Testis (tissue), 5 donors: ENCODE results near the gene CGB8. TPM values are rescaled to one million over a fixed set of nuclear protein-coding genes. Genes with fewer than 3 reads are reported as not detected.
"Not testable (repeated sequence)": the region's sequence is repeated elsewhere in the genome, so short reads cannot be mapped to it uniquely, and the experiment has no call there.

Experiments used
- DNase-seq: peaks from one replicate; pipeline ENCODE4 v3.0.0-alpha.2; 2019
- H3K27ac ChIP-seq, 2 donors: fragments of 200-600 bp; sonication (generic); one replicate each; pipeline ENCODE4 v1.5.1; 2019
- H3K27me3 ChIP-seq: fragments of 200-600 bp; sonication (generic); one replicate; pipeline ENCODE4 v1.5.1; 2019
- H3K36me3 ChIP-seq: fragments of 200-600 bp; sonication (generic); one replicate; pipeline ENCODE4 v1.5.1; 2017; ENCODE audit warnings: low read depth; ENCODE audit errors: missing control alignments
- H3K4me1 ChIP-seq: fragments of 200-600 bp; sonication (generic); one replicate; pipeline ENCODE4 v1.5.1; 2019
- H3K4me3 ChIP-seq, 2 donors: fragments of 200-600 bp; sonication (generic); one replicate each; pipeline ENCODE4 v1.5.1; 2017 to 2019
- H3K9me3 ChIP-seq: fragments of 200-600 bp; sonication (generic); one replicate; pipeline ENCODE4 v1.5.1; 2017
- POLR2A ChIP-seq: fragments of 450-650 bp; IDR thresholded peaks from one replicate; pipeline ENCODE4 v1.6.1; 2017; ENCODE audit warnings: antibody characterized with exemption, mild to moderate bottlenecking, moderate library complexity
- WGBS, 2 donors: methylation state at CpG; one replicate each; pipeline ENCODE4 v1.1.5; 2018; 5-methylcytosine and 5-hydroxymethylcytosine counted together
- intact Hi-C: fragments of 100-400 bp; cut with DNase I; formaldehyde crosslinking; loops from one replicate; pipeline ENCODE4 v1.15.1; 2023; ENCODE audit warnings: low total_unique reads
- long read RNA-seq, 2 donors: transcript quantifications; one replicate each; lab custom pipeline, GENCODE V29; 2026
- polyA plus RNA-seq: library from polyadenylated mRNA; stranded (reverse); fragments of 350-450 nt; fragmentation: Illumina TruSeq; extraction: RNeasy Lipid Tissue Mini Kit (QIAGEN cat#74804); gene quantifications from one replicate; pipeline ENCODE4 v1.2.3, GENCODE V29; 2014; ENCODE audit warnings: low read depth, low replicate concordance; ENCODE audit not compliant: insufficient read depth
- total RNA-seq, 2 donors: library from RNA; depleted of rRNA; stranded (reverse); fragments of >200 nt; gene quantifications; one replicate each; pipeline ENCODE4 v1.2.3, GENCODE V29; 2016
- TF ChIP-seq, protein P1 (sequence below), 3 experiments: fragments of 450-650 bp in 2 of 3; fragments of 200-600 bp in 1 of 3; sonication (generic) in 1 of 3; IDR thresholded peaks; one replicate each; pipeline ENCODE4 v1.5.1; 2016 to 2019; ENCODE audit warnings: antibody characterized with exemption in 3 of 3, mild to moderate bottlenecking in 2 of 3, moderate library complexity in 1 of 3

CGB8 gene
- total RNA-seq (under 1 TPM in 1 of 2 donors, not detected in 1; 0.43 TPM), polyA plus RNA-seq (not detected)
- long read RNA-seq, donor 1: 0 reads
- long read RNA-seq, donor 2: 0 reads

DNA sequence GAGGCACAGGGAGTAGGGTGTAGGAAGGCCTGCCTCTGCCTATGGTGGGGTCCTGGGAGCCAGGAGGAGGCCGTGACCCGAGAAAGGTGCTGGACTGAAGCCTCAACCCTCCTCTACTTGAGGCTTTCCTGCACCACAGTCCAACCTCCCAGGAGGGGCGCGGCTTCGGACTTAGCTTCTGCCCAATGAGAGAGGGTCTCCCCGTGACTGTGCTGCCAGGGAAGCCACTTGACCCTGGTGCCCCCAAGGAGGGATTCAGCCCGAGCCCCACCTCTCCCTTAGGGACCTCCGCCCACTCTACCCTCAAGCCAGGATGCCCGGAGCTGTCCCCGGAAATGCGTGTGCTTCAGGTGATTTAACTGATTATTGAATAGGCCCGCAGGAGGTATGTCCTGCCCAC, at the start of gene CGB8:
Gene CGB8, minus strand, starts transcription at position 101 of the 400 bp plus-strand sequence. CDS start 372 bp downstream, outside the sequence.
- H3K36me3 ChIP-seq, H3K27ac ChIP-seq, H3K27me3 ChIP-seq, H3K4me1 ChIP-seq, H3K4me3 ChIP-seq, H3K9me3 ChIP-seq, intact Hi-C loops, DNase-seq: not testable (repeated sequence)
- WGBS, 2 donors: 80 to 90% methylated on average over 1 to 10 of the region's 12 CpGs

DNA sequence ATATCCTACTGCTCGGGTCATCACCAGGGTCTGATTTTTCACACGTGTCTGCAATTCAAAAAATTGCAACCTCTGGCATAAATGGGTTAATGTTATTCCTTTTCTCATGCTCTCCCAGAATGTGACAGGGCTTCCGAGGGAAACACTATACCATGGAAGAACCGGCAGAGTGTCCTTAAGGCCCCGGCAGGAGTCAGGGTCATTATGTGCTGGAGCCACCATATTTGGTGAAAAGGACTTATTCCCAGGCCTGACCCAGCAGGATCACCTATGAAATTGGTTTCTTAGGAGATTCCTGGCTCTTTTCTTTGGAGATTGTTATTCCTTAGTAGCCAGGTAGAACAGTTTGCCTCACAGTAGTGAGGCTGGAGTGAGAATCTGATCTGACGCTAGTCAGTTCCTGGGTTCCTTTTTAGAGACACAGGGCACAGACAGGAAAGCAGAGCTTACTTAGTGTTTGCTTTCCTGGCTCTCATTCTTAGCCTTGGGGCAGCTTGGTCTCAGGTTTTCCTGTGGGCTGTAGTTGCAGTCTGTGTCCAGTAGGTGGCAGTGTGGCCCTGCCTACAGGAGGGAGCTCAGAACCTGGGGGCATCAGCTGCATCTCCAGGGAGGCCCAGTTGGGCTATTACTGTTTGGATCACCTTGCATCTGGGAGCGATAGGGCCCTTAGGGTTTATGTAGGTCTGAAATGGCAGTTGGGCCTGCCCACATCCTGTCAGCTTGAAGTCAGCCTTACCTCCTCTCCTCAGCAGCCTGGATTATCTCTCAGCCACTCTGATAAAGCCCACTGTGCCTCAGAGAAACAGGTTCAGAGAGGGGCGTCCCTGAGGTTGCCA, 48.8 kb upstream of the CGB8 start:
- no peaks in the 10 kb centered on the region for H3K9me3 ChIP-seq
- intact Hi-C loops: loop anchor here (10.0 kb wide), 2 partner anchors 47 to 117 kb away; no protein-coding TSS in a partner anchor
- WGBS, 2 donors: 46 to 58% methylated on average over 8 of the region's 8 CpGs
- H3K36me3 ChIP-seq: no peaks in the 10 kb centered on the region
- peak; percentile 76 for DNase-seq
- TF ChIP-seq, protein P1, sequence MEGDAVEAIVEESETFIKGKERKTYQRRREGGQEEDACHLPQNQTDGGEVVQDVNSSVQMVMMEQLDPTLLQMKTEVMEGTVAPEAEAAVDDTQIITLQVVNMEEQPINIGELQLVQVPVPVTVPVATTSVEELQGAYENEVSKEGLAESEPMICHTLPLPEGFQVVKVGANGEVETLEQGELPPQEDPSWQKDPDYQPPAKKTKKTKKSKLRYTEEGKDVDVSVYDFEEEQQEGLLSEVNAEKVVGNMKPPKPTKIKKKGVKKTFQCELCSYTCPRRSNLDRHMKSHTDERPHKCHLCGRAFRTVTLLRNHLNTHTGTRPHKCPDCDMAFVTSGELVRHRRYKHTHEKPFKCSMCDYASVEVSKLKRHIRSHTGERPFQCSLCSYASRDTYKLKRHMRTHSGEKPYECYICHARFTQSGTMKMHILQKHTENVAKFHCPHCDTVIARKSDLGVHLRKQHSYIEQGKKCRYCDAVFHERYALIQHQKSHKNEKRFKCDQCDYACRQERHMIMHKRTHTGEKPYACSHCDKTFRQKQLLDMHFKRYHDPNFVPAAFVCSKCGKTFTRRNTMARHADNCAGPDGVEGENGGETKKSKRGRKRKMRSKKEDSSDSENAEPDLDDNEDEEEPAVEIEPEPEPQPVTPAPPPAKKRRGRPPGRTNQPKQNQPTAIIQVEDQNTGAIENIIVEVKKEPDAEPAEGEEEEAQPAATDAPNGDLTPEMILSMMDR (IDR thresholded peaks at IDR 0.05): peak; percentile 93 to 99 (median 93)
- TF ChIP-seq POLR2A: no peak
- H3K4me3 ChIP-seq: no peak overlapping the region
- H3K27ac ChIP-seq: no peak overlapping the region
- H3K27me3 ChIP-seq: no peaks in the 10 kb centered on the region
- H3K4me1 ChIP-seq: peaks cover 18% of the 10 kb centered on the region

DNA sequence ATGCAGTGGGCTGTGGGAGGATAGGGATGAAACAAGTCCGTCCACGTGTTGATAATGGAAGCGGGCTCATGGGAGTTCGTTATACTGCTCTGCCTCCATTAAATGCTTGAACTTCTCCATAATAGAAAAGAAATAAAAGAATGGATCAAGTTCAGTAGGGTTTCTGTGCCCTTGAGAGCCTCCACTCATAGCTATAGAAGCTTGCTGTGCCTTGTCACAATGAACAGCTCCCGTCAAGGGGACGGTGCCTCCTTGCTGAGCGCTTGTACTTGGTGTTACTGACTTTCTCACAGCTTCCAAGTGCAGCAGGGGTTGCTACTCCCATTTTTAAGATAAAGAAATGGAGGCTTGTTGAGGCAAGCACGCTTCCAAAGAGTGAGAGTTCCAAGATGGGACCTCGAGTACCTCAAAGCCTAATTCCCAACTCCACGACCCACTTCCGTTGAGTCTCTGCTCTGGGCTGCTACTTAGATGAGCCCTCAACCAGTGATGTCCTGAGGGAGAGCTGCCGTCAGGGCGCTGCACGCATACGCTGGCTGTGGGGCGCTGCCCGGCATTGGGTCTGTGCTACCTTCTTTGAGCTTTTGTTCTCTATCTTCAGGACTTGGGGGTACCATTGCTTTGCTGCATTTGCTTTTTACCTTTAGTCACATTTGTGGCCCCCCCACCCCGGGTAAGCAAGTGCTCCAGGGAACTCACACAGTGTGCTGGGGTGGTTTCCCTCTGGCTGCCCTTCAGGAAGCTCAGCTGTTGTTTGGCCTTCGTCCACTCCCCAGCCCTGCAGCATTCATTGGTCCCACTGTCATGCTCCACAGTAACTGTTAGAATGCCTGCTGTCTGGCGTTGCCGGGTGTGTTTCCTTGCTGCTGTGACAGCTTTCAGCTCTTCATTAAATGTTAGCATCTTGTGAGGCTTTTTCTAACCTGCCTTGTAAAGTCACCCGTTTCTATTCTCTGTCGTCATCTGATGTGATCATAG, 45.9 kb upstream of the CGB8 start:
- peaks cover 16% of the 10 kb centered on the region for H3K4me1 ChIP-seq
- no peak overlapping the region for H3K4me3 ChIP-seq
- intact Hi-C loops: loop anchor here (10.0 kb wide), 2 partner anchors 50 to 120 kb away; no protein-coding TSS in a partner anchor
- H3K27ac ChIP-seq: no peak overlapping the region
- no peaks in the 10 kb centered on the region for H3K36me3 ChIP-seq
- no peaks in the 10 kb centered on the region for H3K9me3 ChIP-seq
- TF ChIP-seq, protein P1 (IDR thresholded peaks at IDR 0.05): no peak
- no peak for TF ChIP-seq POLR2A
- 45 to 56% methylated on average over 23 of the region's 23 CpGs for WGBS, 2 donors
- peak; percentile 73 for DNase-seq
- no peaks in the 10 kb centered on the region for H3K27me3 ChIP-seq

DNA sequence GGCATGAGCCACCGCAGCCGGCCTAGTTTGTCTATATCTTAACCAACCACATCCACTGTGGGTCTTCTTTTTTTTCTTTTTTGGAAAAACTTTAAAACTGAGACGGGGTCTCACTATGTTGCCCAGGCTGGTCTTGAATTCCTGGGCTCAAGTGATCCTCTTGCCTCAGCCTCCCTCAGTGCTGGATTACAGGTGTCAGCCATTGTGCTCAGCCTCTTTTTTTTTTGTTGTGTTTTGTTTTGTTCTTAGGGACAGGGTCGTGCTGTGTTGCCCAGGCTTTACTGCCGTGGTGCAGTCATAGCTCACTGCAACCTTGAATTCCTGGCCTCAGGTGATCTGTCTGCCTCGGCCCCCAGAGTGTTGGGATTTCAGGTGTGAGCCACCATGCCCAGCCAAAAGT, 43.8 kb upstream of the CGB8 start:
- no peaks in the 10 kb centered on the region for H3K36me3 ChIP-seq

More for the DNA sequence above, 43.8 kb upstream of the CGB8 start:
- Histone ChIP-seq H3K9me3 (no peaks in the 10 kb centered on the region), H3K27me3 (no peaks in the 10 kb centered on the region), H3K4me3 (no peak overlapping the region), H3K27ac (no peak overlapping the region), H3K4me1 (peaks cover 16% of the 10 kb centered on the region)
- intact Hi-C loops: loop anchor here (10.0 kb wide), 2 partner anchors 52 to 122 kb away; no protein-coding TSS in a partner anchor
- 95 to 96% methylated on average over 6 of the region's 6 CpGs for WGBS, 2 donors
- no peak for DNase-seq
- no peak for TF ChIP-seq POLR2A
- TF ChIP-seq, protein P1 (IDR thresholded peaks at IDR 0.05): no peak
